GM10266 (cell line): ENCODE results near the gene C19orf85.

Experiments
- DNase-seq: peaks from one replicate; pipeline ENCODE4 v3.0.0; 2012; ENCODE audit errors: extremely low spot score
- TF ChIP-seq, protein P1 (sequence below): IDR thresholded peaks from 2 replicates; pipeline ENCODE4 v1.5.1; 2012; ENCODE audit warnings: mild to moderate bottlenecking, low read depth; ENCODE audit not compliant: control insufficient read depth, insufficient read depth; ENCODE audit errors: missing control alignments

Gene C19orf85

DNA sequence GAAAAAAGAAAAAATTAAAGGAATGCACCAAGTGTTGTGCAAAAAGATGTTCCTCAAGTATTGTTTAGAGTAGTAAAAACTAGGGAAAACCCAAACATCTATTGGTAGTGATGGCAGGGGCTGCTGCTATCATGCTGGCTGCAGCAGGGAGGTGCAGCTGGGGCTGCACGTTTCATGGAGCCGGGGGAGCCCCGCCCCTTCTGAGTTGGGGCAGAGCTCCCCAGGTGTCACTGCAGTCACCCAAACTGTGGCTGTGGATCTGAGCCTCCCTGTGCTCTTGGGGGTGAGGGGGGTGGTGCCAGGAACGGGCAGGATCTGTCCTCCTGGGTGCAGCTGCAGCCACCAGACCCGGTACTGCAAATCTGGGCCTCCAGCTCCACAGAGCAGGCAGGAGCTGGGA is 45.4 kb downstream of the C19orf85 start:
- no peak for DNase-seq
- TF ChIP-seq, protein P1, sequence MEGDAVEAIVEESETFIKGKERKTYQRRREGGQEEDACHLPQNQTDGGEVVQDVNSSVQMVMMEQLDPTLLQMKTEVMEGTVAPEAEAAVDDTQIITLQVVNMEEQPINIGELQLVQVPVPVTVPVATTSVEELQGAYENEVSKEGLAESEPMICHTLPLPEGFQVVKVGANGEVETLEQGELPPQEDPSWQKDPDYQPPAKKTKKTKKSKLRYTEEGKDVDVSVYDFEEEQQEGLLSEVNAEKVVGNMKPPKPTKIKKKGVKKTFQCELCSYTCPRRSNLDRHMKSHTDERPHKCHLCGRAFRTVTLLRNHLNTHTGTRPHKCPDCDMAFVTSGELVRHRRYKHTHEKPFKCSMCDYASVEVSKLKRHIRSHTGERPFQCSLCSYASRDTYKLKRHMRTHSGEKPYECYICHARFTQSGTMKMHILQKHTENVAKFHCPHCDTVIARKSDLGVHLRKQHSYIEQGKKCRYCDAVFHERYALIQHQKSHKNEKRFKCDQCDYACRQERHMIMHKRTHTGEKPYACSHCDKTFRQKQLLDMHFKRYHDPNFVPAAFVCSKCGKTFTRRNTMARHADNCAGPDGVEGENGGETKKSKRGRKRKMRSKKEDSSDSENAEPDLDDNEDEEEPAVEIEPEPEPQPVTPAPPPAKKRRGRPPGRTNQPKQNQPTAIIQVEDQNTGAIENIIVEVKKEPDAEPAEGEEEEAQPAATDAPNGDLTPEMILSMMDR, result no peak

DNA sequence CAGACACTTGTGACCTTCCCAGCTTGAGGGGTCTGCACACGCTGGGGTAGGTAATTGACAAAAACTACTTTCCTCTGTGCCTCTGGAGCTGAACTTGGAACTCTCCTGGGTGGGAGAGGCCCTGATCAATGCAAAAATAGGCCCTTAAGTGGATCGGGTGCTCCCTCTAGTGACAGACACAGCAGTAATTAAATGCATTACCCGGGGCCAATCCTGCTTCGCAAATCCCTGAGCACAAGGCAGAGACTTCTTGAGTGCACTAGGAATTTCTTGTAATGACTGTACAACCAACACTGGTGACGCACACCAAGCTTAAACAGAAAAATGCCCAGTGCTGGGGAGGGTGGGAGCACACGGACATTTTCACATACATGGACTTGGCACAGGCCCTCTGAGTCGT is 46.4 kb downstream of the C19orf85 start:
- TF ChIP-seq, protein P1, result peak; percentile 77
- DNase-seq, result peak; percentile 63
